Heart left ventricle (tissue), 16 donors: ENCODE results near the gene LAMA4. TPM values are rescaled to one million over a fixed set of nuclear protein-coding genes. Genes with fewer than 3 reads are reported as not detected.

Source experiments
- ATAC-seq, 4 donors: fragments of 200-7000 bp; cut with Tn5 transposase; one replicate each; pipeline ENCODE4 v1.9.1; 2020 to 2022; ENCODE audit warnings: moderate library complexity in 4 of 4, mild to moderate bottlenecking in 3 of 4, moderate number of reproducible peaks in 1 of 4
- DNase-seq, 5 donors: peaks; one replicate each; pipeline ENCODE4 v3.0.0-alpha.2; 2020
- H3K27ac ChIP-seq, 12 donors: fragments of 200-600 bp; sonication (generic) in 4 of 12; one replicate each; pipeline versions ENCODE4 v1.5.0 to v1.8.0; 2016 to 2022; ENCODE audit warnings: mild to moderate bottlenecking in 2 of 12
- H3K27me3 ChIP-seq, 9 donors: fragments of 200-600 bp; sonication (generic) in 2 of 9; one replicate each; pipeline versions ENCODE4 v1.5.1 to v1.8.0; 2016 to 2022; ENCODE audit warnings: mild to moderate bottlenecking in 3 of 9
- H3K36me3 ChIP-seq, 9 donors: fragments of 200-600 bp; sonication (generic) in 2 of 9; one replicate each; pipeline versions ENCODE4 v1.5.0 to v1.8.0; 2018 to 2022; ENCODE audit warnings: mild to moderate bottlenecking in 2 of 9
- H3K4me1 ChIP-seq, 12 donors: fragments of 200-600 bp; sonication (generic) in 4 of 12; one replicate each; pipeline versions ENCODE4 v1.5.0 to v1.8.0; 2016 to 2022; ENCODE audit warnings: mild to moderate bottlenecking in 3 of 12
- H3K4me3 ChIP-seq, 12 donors: fragments of 200-600 bp; sonication (generic) in 4 of 12; one replicate each; pipeline versions ENCODE4 v1.5.0 to v1.8.0; 2017 to 2022; ENCODE audit warnings: mild to moderate bottlenecking in 9 of 12, moderate library complexity in 4 of 12
- H3K9me3 ChIP-seq, 12 donors: fragments of 200-600 bp; sonication (generic) in 4 of 12; one replicate each; pipeline versions ENCODE4 v1.5.0 to v1.8.0; 2016 to 2022; ENCODE audit warnings: mild to moderate bottlenecking in 1 of 12
- POLR2A ChIP-seq, 2 donors: fragments of 450-650 bp; IDR thresholded peaks; one replicate each; pipeline ENCODE4 v1.6.1; 2017; ENCODE audit warnings: antibody characterized with exemption in 2 of 2, mild to moderate bottlenecking in 2 of 2, moderate library complexity in 2 of 2
- WGBS, 4 donors: extraction: QIAGEN DNeasy Blood & Tissue Kit in 2 of 4; methylation state at CpG; one replicate each; pipeline versions ENCODE4 v1.1.5 to v1.1.7; 2013 to 2018; 5-methylcytosine and 5-hydroxymethylcytosine counted together
- intact Hi-C, 10 donors: fragments of 100-400 bp; cut with DNase I; formaldehyde crosslinking; loops; one replicate each; pipeline versions ENCODE4 v1.11.1 to v1.14.2; 2022
- polyA plus RNA-seq, 2 donors: library from polyadenylated mRNA; stranded (reverse); fragments of 200-250 nt; gene quantifications; one replicate each; pipeline ENCODE4 v1.2.3, GENCODE V29; 2013
- total RNA-seq, 9 donors: library from RNA; depleted of rRNA in 2 of 9; stranded (reverse); fragments of >200 nt in 2 of 9; fragmentation: NEBNext Ultra II Directional in 3 of 9; extraction: Animal tissue kit (Norgen Biotek cat#: 25700) in 3 of 9; gene quantifications; one replicate each; pipeline versions ENCODE4 v1.1.0 to v1.2.4, GENCODE V29; 2016 to 2023
- TF ChIP-seq, protein P1 (sequence below), 12 donors: fragments of 200-600 bp; sonication (generic) in 4 of 12; IDR thresholded peaks; one replicate each; pipeline versions ENCODE4 v1.5.0 to v1.8.0; 2018 to 2022; ENCODE audit warnings: antibody characterized with exemption in 12 of 12, mild to moderate bottlenecking in 5 of 12
- donor health status: ischemic (EF 13 %, LVEDD 7.1; RV severe dilation, severe dysfunction).
- donor health status: healthy with polysubstance abuse.
- donor health status: DM: no; HTN: yes; CAD: no.
- donor health status: DM: no; HTN: no; CAD: no.
- donor health status: ischemic (EF 25% LVEDD 6.9; RV normal size, moderate dysfunction).
- donor health status: ischemic (EF 25% LVEDD 5.7; RV mildly dilated, moderate dysfunction).
- donor health status: healthy.
- donor health status: DM: yes; HTN: yes; CAD: no.
- donor health status: ischemic (EF 35%, LVEDD 5.7; RV mildly dilated, moderate dysfunction).
- donor health status: nonischemic (EF 11% LVEDD 7.7; RV severe dilation, severe dysfunction).
- donor health status: DM: yes; HTN: yes; CAD: no.
- donor health status: PGD.
- donor health status: ischemic (EF 29% LVEDD 5.4; RV normal size, mild dysfunction).
- donor health status: nonischemic (EF 23%, LVEDD 6.1; RV moderate dilation, normal function).

LAMA4 gene
- total and polyA plus RNA-seq, 11 donors = 23.8 to 132 (median 56.9) TPM

DNA sequence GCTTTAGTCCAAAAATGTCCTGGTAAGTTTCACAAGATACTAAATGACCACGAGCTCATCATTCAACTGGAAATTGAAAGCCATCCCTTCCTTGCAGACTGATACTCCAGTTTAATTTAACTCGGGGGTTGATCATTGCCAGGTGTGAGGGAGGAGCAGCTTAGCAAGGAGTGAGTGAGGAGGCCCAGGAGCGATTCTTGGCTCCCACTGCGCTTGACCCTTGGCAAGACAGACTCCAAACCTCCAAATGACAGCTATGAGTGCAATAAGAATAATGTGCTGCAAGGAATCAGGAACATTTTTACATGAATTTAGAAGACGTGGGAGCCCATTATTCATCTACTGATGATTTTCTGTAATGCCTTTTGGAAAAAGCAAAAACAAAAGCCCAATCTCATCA, 64.9 kb downstream of the LAMA4 start:
- intact Hi-C loops = loop anchor here in 2 of 10 donors (10.0 kb wide), 2 partner anchors 65 to 95 kb away; partner anchors contain the start of gene LAMA4 (in 2 of the 2)
- no peak for DNase-seq
- H3K36me3 ChIP-seq = peaks cover 3 to 84% (median 56%) of the 10 kb centered on the region in 9 donors
- H3K4me1 ChIP-seq = peaks cover 0 to 39% (median 10%) of the 10 kb centered on the region in 12 donors
- no peaks in the 10 kb centered on the region for H3K27me3 ChIP-seq
- 44 to 53% (median 50%) methylated on average over 5 of the region's 5 CpGs for WGBS, 4 donors
- TF ChIP-seq, protein P1, sequence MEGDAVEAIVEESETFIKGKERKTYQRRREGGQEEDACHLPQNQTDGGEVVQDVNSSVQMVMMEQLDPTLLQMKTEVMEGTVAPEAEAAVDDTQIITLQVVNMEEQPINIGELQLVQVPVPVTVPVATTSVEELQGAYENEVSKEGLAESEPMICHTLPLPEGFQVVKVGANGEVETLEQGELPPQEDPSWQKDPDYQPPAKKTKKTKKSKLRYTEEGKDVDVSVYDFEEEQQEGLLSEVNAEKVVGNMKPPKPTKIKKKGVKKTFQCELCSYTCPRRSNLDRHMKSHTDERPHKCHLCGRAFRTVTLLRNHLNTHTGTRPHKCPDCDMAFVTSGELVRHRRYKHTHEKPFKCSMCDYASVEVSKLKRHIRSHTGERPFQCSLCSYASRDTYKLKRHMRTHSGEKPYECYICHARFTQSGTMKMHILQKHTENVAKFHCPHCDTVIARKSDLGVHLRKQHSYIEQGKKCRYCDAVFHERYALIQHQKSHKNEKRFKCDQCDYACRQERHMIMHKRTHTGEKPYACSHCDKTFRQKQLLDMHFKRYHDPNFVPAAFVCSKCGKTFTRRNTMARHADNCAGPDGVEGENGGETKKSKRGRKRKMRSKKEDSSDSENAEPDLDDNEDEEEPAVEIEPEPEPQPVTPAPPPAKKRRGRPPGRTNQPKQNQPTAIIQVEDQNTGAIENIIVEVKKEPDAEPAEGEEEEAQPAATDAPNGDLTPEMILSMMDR (IDR thresholded peaks at IDR 0.05) = no peak
- no peak for TF ChIP-seq POLR2A (IDR thresholded peaks at IDR 0.05)
- H3K9me3 ChIP-seq = no peaks in the 10 kb centered on the region
- peak in 2 of 4 donors; percentile 56 to 59 for ATAC-seq
- H3K27ac ChIP-seq = peak overlapping the region in 4 of 12 donors; percentile 5 to 52 (median 28)
- H3K4me3 ChIP-seq = no peak overlapping the region

DNA sequence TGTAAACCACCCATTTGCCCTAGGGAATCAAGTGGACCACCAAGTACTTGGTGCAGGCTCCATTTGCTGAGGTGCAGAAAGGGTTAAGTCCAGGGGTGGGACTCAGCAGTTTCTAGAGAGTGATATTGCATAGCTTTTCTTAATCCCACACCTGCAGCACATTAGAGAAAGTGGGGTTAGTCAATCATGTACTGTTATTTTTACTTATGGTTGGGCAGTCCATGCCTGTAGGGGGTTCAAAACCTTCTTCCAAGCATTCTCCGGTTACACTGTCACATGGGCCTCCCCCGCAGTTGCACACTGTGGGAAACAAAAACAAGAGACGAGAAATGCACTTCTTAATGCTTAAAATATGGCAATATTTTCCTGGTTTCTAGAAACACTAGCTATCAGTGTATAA, 65.5 kb downstream of the LAMA4 start:
- no peaks in the 10 kb centered on the region for H3K9me3 ChIP-seq
- peaks cover 0 to 34% (median 9%) of the 10 kb centered on the region in 12 donors for H3K4me1 ChIP-seq
- ATAC-seq = peak in 2 of 4 donors; percentile 7 to 24
- intact Hi-C loops = loop anchor here in 2 of 10 donors (10.0 kb wide), 2 partner anchors 66 to 96 kb away; partner anchors contain the start of gene LAMA4 (in 2 of the 2)
- no peak overlapping the region for H3K4me3 ChIP-seq
- no peaks in the 10 kb centered on the region for H3K27me3 ChIP-seq
- 60 to 82% (median 71%) methylated on average over 3 of the region's 3 CpGs for WGBS, 4 donors
- H3K27ac ChIP-seq = peak overlapping the region in 4 of 12 donors; percentile 2 to 52 (median 16)
- H3K36me3 ChIP-seq = peaks cover 3 to 89% (median 56%) of the 10 kb centered on the region in 9 donors
- DNase-seq = no peak
- no peak for TF ChIP-seq POLR2A (IDR thresholded peaks at IDR 0.05)
- TF ChIP-seq, protein P1 (IDR thresholded peaks at IDR 0.05) = no peak

DNA sequence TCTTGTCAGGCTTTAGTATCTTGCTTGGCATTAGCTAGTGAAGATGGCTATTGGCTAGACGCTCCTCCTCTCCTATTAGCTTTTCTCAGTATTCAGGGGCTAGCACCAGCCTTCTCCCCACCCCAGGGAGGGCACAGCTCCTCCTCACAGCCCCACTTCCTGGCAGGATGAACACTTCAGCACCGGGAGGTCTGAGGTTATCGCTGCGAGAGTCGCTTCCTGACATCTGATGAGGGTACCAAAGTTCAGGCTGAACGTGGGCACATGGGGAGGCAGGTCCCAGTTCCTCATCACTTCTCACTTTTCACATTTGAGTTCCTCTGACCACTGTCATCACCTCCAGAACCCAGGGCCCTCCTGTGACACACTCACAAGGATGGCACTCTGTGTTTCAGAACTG, 66.6 kb downstream of the LAMA4 start:
- intact Hi-C loops = loop anchor here in 2 of 10 donors (10.0 kb wide), 2 partner anchors 67 to 97 kb away; partner anchors contain the start of gene LAMA4 (in 2 of the 2)
- no peak overlapping the region for H3K27ac ChIP-seq
- peaks cover 0 to 32% (median 6%) of the 10 kb centered on the region in 12 donors for H3K4me1 ChIP-seq
- no peaks in the 10 kb centered on the region for H3K27me3 ChIP-seq
- DNase-seq (no peak), ATAC-seq (no peak)
- TF ChIP-seq, protein P1 (IDR thresholded peaks at IDR 0.05) = no peak
- TF ChIP-seq POLR2A (IDR thresholded peaks at IDR 0.05) = no peak
- H3K36me3 ChIP-seq = peaks cover 3 to 100% (median 57%) of the 10 kb centered on the region in 9 donors
- 50 to 64% (median 55%) methylated on average over 6 of the region's 6 CpGs for WGBS, 4 donors
- no peaks in the 10 kb centered on the region for H3K9me3 ChIP-seq
- no peak overlapping the region for H3K4me3 ChIP-seq

DNA sequence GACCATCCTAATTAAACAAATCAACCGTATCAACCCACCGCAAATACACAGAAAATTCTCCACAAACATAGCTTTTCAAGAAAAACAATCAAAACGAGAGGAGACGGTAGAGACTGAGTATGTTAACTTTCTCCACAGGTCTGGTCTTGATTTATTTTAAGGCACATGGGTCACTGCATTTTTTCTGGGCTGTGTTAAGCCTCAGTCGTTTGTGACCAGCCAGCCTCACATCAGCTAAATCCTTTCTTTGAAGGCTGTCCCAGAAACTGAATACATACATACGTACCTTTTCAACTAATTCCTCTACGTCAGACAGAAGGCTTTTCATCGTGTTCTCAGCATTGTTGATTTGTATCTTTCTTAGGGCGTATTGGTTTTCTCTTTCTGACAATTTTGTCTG, 69.4 kb downstream of the LAMA4 start:
- no peaks in the 10 kb centered on the region for H3K27me3 ChIP-seq
- intact Hi-C loops = loop anchor here in 5 of 10 donors (5.0 to 10.0 kb wide), 5 partner anchors 67 to 187 kb away; partner anchors contain the start of gene LAMA4 (in 3 of the 5)
- H3K4me1 ChIP-seq = peaks cover 0 to 22% (median 5%) of the 10 kb centered on the region in 12 donors
- DNase-seq (no peak), ATAC-seq (no peak)
- peak overlapping the region in 1 of 12 donors; percentile 14 for H3K27ac ChIP-seq
- H3K4me3 ChIP-seq = no peak overlapping the region
- TF ChIP-seq, protein P1 (IDR thresholded peaks at IDR 0.05) = no peak
- no peak for TF ChIP-seq POLR2A (IDR thresholded peaks at IDR 0.05)
- 82 to 89% (median 86%) methylated on average over 9 of the region's 9 CpGs for WGBS, 4 donors
- peaks cover 3 to 99% (median 63%) of the 10 kb centered on the region in 9 donors for H3K36me3 ChIP-seq
- H3K9me3 ChIP-seq = no peaks in the 10 kb centered on the region
